Adrenal gland (tissue), 12 donors: Measurements from ENCODE around the gene TMEM238L. TPM values are rescaled to one million over a fixed set of nuclear protein-coding genes. Genes with fewer than 3 reads are reported as not detected.
A peak's percentile ranks its signal among the peaks of the same experiment; 100 is the strongest.

Experiments used
- DNase-seq, 7 donors: peaks; one replicate each; pipeline ENCODE4 v3.0.0-alpha.2; 2019 to 2020
- H3K27ac ChIP-seq, 5 donors: fragments of 200-600 bp; sonication (generic) in 4 of 5; 1 replicate in 3 of 5; 2 replicates in 2 of 5; pipeline versions ENCODE4 v1.5.1 to v1.8.0; 2016 to 2020; ENCODE audit warnings: mild to moderate bottlenecking in 1 of 5
- H3K27me3 ChIP-seq: fragments of 200-600 bp; 2 replicates; pipeline ENCODE4 v1.8.0; 2021
- H3K36me3 ChIP-seq, 2 donors: fragments of 200-600 bp; replicated peaks in 1 of 2; 1 replicate in 1 of 2; 2 replicates in 1 of 2; pipeline versions ENCODE4 v1.5.1 to v1.8.0; 2018 to 2022
- H3K4me1 ChIP-seq, 2 donors: fragments of 200-600 bp; replicated peaks in 1 of 2; 1 replicate in 1 of 2; 2 replicates in 1 of 2; pipeline versions ENCODE4 v1.5.1 to v1.8.0; 2018 to 2021
- H3K4me3 ChIP-seq, 4 donors: fragments of 200-600 bp; sonication (generic) in 3 of 4; one replicate each; pipeline ENCODE4 v1.5.1; 2016 to 2018
- H3K9me3 ChIP-seq, 3 donors: fragments of 200-600 bp; sonication (generic) in 1 of 3; replicated peaks in 1 of 3; 1 replicate in 2 of 3; 2 replicates in 1 of 3; pipeline versions ENCODE4 v1.5.1 to v1.8.0; 2016 to 2021
- POLR2A ChIP-seq, 2 donors: fragments of 450-650 bp; IDR thresholded peaks; one replicate each; pipeline ENCODE4 v1.6.1; 2017; ENCODE audit warnings: antibody characterized with exemption in 2 of 2, mild to moderate bottlenecking in 2 of 2, moderate library complexity in 1 of 2
- WGBS, 4 donors: extraction: QIAGEN DNeasy Blood & Tissue Kit in 2 of 4; methylation state at CpG; one replicate each; pipeline versions ENCODE4 v1.1.5 to v1.1.7; 2013 to 2017; 5-methylcytosine and 5-hydroxymethylcytosine counted together
- intact Hi-C, 2 donors: fragments of 100-400 bp; cut with DNase I; formaldehyde crosslinking; loops; one replicate each; pipeline versions ENCODE4 v1.14.1 to v1.15.0; 2022 to 2023
- polyA plus RNA-seq, 3 donors: library from polyadenylated mRNA; stranded (reverse); fragments of 200-250 nt in 2 of 3; fragments of 350-450 nt in 1 of 3; fragmentation: Illumina TruSeq in 1 of 3; extraction: RNeasy Lipid Tissue Mini Kit (QIAGEN cat#74804) in 1 of 3; gene quantifications; one replicate each; pipeline ENCODE4 v1.2.3, GENCODE V29; 2013 to 2014
- total RNA-seq, 9 donors: library from RNA; depleted of rRNA in 4 of 9; stranded (reverse); fragments of >200 nt in 4 of 9; fragments of 120-200 nt in 1 of 9; fragmentation: NEBNext Ultra II Directional in 1 of 9; extraction: Animal tissue kit (Norgen Biotek cat#: 25700) in 1 of 9; gene quantifications; one replicate each; pipeline versions ENCODE4 v1.1.0 to v1.2.4, GENCODE V29; 2013 to 2023
- TF ChIP-seq, protein P1 (sequence below), 6 experiments: fragments of 450-650 bp in 4 of 6; fragments of 200-600 bp in 2 of 6; sonication (generic) in 1 of 6; IDR thresholded peaks; 1 replicate in 5 of 6; 2 replicates in 1 of 6; pipeline versions ENCODE4 v1.5.1 to v1.8.0; 2016 to 2021; ENCODE audit warnings: antibody characterized with exemption in 6 of 6, mild to moderate bottlenecking in 2 of 6, moderate library complexity in 1 of 6
- donor health status: healthy with polysubstance abuse.
- donor health status: Bipolar disorder and iron deficiency.
- donor health status: DM: yes; HTN: yes; CAD: no.
- donor health status: DM: no; HTN: no; CAD: no.
- donor health status: DM: no; HTN: no; CAD: no.
- donor health status: DM: yes; HTN: yes; CAD: no.

The TMEM238L gene
- total and polyA plus RNA-seq, 12 donors = 0.07 to 0.14 TPM; not detected in 10

DNA sequence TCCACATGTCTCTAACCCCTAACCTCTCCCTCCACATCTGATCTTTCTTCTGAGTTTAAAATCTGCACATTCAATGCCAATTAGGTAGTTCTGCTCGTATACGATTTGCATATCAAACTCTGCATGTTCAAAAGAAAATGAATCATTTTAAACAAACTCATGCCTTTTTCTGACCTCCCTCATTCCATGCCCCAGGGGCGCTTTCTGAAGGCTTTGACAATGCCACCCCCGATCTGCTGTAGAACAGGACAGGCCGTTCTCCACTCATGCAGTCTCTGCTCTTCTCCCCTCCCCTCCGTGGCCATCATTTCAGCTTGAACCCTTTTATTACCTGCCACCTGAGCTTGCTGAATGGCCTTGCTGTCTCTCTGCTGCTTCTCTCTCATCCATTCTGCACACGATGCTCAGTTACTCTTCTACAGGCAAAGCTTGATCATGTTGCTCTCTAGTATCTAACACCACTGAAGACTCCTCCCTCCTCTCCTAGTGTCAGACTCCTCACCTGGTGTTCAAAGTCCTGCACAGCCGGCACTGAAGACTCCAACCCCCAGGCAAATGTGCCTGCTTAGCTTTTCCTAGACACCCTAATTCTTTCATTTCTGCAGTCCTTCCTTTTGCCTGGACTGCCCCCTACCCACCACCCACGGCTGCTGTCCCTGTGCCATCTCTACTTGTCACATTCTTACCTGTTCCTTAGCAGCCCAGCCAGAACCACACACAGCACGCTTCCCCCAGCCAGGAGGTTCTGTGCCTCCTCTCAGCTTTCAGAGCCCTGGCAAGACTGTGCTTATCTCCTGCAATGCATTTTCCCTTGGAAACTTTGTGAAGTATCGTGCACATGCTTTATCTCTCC lies 6.2 kb downstream of the TMEM238L start:
- TF ChIP-seq POLR2A (IDR thresholded peaks at IDR 0.05) = no peak
- TF ChIP-seq, protein P1, sequence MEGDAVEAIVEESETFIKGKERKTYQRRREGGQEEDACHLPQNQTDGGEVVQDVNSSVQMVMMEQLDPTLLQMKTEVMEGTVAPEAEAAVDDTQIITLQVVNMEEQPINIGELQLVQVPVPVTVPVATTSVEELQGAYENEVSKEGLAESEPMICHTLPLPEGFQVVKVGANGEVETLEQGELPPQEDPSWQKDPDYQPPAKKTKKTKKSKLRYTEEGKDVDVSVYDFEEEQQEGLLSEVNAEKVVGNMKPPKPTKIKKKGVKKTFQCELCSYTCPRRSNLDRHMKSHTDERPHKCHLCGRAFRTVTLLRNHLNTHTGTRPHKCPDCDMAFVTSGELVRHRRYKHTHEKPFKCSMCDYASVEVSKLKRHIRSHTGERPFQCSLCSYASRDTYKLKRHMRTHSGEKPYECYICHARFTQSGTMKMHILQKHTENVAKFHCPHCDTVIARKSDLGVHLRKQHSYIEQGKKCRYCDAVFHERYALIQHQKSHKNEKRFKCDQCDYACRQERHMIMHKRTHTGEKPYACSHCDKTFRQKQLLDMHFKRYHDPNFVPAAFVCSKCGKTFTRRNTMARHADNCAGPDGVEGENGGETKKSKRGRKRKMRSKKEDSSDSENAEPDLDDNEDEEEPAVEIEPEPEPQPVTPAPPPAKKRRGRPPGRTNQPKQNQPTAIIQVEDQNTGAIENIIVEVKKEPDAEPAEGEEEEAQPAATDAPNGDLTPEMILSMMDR (IDR thresholded peaks at IDR 0.05) = no peak
- 67 to 68% (median 67%) methylated on average over 11 of the region's 11 CpGs for WGBS, 4 donors

DNA sequence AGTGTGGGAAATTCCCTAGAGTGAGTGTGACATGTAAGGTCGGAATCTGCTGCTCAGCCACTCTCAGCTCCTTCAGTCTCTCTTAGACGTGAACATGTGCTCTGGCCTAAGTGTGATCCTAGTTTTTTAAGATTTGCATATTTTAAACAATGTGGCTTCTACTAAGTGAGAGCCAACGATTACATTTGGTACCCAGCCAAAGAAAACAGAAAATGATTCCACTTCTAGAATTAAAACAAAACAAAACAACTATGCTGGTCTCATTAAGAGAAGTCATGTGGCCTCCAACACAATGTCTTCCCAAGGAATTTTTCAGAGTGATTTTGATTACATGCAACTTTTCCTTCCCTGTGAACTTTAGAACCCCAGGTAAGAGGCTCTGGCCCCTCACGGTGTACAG lies 10.1 kb downstream of the TMEM238L start:
- Histone ChIP-seq H3K27me3 (no peaks in the 10 kb centered on the region), H3K9me3 (no peaks in the 10 kb centered on the region), H3K36me3 (no peaks in the 10 kb centered on the region), H3K27ac (no peak overlapping the region), H3K4me3 (no peak overlapping the region), H3K4me1 (peaks cover 11 to 27% of the 10 kb centered on the region in 2 donors)
- no peak for DNase-seq
- TF ChIP-seq, protein P1 (IDR thresholded peaks at IDR 0.05) = no peak
- no peak for TF ChIP-seq POLR2A (IDR thresholded peaks at IDR 0.05)
- WGBS, 4 donors = 60 to 71% (median 64%) methylated on average over 4 of the region's 4 CpGs
- intact Hi-C loops = no loop called here

More for the DNA sequence above, 6.2 kb downstream of the TMEM238L start:
- H3K27me3 ChIP-seq = no peaks in the 10 kb centered on the region
- H3K36me3 ChIP-seq = no peaks in the 10 kb centered on the region
- peak in 3 of 7 donors; percentile 19 to 27 (median 22) for DNase-seq
- no peak overlapping the region for H3K4me3 ChIP-seq
- H3K9me3 ChIP-seq = no peaks in the 10 kb centered on the region
- H3K4me1 ChIP-seq = peaks cover 18 to 19% of the 10 kb centered on the region in 2 donors
- peak overlapping the region in 3 of 5 donors; percentile 2 to 24 (median 17) for H3K27ac ChIP-seq
- intact Hi-C loops = no loop called here

DNA sequence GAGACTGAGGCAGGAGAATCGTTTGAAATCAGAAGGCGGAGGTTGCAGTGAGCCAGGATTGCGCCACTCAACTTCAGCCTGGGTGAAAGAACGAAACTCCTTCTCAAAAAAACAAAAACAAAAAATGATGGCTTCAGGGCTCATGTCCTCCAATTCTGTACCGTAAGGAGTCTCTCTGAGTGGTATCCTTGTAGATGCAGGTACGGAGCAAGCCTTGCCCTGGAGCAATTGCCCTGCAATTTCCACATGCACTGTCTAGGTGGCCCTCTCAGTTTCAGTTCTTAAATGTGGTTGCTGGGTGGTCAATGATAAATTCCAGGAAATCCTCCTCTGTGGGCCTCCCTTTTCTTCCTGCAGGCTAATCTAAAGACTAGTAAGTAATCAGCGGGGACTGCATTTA lies 10.6 kb downstream of the TMEM238L start:
- intact Hi-C loops = no loop called here
- DNase-seq = no peak
- no peak for TF ChIP-seq POLR2A (IDR thresholded peaks at IDR 0.05)
- TF ChIP-seq, protein P1 (IDR thresholded peaks at IDR 0.05) = no peak
- Histone ChIP-seq H3K27me3 (no peaks in the 10 kb centered on the region), H3K27ac (no peak overlapping the region), H3K9me3 (no peaks in the 10 kb centered on the region), H3K4me3 (no peak overlapping the region), H3K4me1 (peaks cover 8 to 22% of the 10 kb centered on the region in 2 donors), H3K36me3 (no peaks in the 10 kb centered on the region)
- whole genome bisulfite sequencing, 4 donors = 91 to 96% (median 93%) methylated on average over 7 of the region's 7 CpGs

DNA sequence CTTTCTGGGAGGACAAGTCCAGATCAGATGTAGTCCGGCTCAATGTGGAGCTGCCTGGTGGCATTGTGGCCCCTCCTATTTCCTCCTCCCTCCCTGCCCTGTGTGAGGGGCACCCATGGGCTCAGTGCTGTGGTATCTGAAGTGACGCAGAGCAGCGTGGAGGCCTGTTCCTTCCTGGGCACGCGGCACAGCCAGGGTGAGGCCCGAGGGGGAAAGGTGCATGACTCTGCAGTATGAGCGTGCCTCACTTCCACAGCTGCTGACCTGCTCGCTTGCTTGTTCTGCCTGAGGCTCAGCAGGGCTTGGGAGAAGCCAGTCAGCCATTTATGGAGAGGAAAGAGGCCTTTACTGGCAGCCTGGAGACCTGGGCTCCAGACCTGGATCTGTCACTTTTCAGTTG lies 11.7 kb downstream of the TMEM238L start:
- Histone ChIP-seq H3K4me3 (no peak overlapping the region), H3K36me3 (no peaks in the 10 kb centered on the region), H3K27ac (no peak overlapping the region), H3K9me3 (no peaks in the 10 kb centered on the region), H3K27me3 (no peaks in the 10 kb centered on the region), H3K4me1 (peaks cover 0 to 16% of the 10 kb centered on the region in 2 donors)
- WGBS, 4 donors = 79 to 96% (median 84%) methylated on average over 5 to 8 of the region's 8 CpGs
- TF ChIP-seq POLR2A (IDR thresholded peaks at IDR 0.05) = no peak
- TF ChIP-seq, protein P1 (IDR thresholded peaks at IDR 0.05) = no peak
- intact Hi-C loops = no loop called here
- DNase-seq = no peak
